Natural killer cell (primary cell): ENCODE data around the gene C3. TPM values are rescaled to one million over a fixed set of nuclear protein-coding genes. Genes with fewer than 3 reads are reported as not detected.
A peak's percentile ranks its signal among the peaks of the same experiment; 100 is the strongest.

Experiments
- ATAC-seq, 3 donors: fragments of 150-1000 bp in 2 of 3; fragments of 200-7000 bp in 1 of 3; cut with Tn5 transposase; 1 replicate in 1 of 3; 2 replicates in 2 of 3; pipeline ENCODE4 v1.10.0; 2021; ENCODE audit warnings: mild to moderate bottlenecking in 2 of 3, moderate library complexity in 2 of 3
- DNase-seq, 2 donors: peaks; one replicate each; pipeline versions ENCODE4 v3.0.0 to v3.0.0-alpha.2; 2013 to 2021; ENCODE audit warnings: mixed read lengths in 1 of 2
- H3K27ac ChIP-seq: one replicate; pipeline ENCODE4 v1.5.1; 2013; ENCODE audit warnings: mild to moderate bottlenecking, low read length
- H3K27me3 ChIP-seq: one replicate; pipeline ENCODE4 v1.6.1; 2013; ENCODE audit warnings: low read length; ENCODE audit not compliant: control insufficient read depth, insufficient read depth
- H3K36me3 ChIP-seq: one replicate; pipeline ENCODE4 v1.6.1; 2013; ENCODE audit warnings: low read length; ENCODE audit not compliant: control insufficient read depth, insufficient read depth
- H3K4me1 ChIP-seq: one replicate; pipeline ENCODE4 v1.6.1; 2013; ENCODE audit warnings: low read length; ENCODE audit not compliant: control insufficient read depth, insufficient read depth
- H3K4me3 ChIP-seq: one replicate; pipeline ENCODE4 v1.5.1; 2013; ENCODE audit warnings: low read length
- H3K9me3 ChIP-seq: one replicate; pipeline ENCODE4 v1.6.1; 2013; ENCODE audit warnings: low read length; ENCODE audit not compliant: control insufficient read depth, insufficient read depth
- H3K27ac Mint-ChIP-seq, 2 donors: one replicate each; pipeline ENCODE4 v1.8.0; 2022; ENCODE audit warnings: mild to moderate bottlenecking in 2 of 2, mixed read lengths in 2 of 2, moderate library complexity in 1 of 2
- H3K27me3 Mint-ChIP-seq, 2 donors: one replicate each; pipeline ENCODE4 v1.8.0; 2022; ENCODE audit warnings: low read depth in 2 of 2, mixed read lengths in 2 of 2
- H3K36me3 Mint-ChIP-seq: one replicate; pipeline ENCODE4 v1.8.0; 2022; ENCODE audit warnings: mixed read lengths
- H3K4me1 Mint-ChIP-seq, 2 donors: one replicate each; pipeline ENCODE4 v1.8.0; 2022; ENCODE audit warnings: mixed read lengths in 2 of 2
- H3K4me3 Mint-ChIP-seq: one replicate; pipeline ENCODE4 v1.8.0; 2022; ENCODE audit warnings: mild to moderate bottlenecking, moderate library complexity, mixed read lengths
- H3K9me3 Mint-ChIP-seq, 2 donors: one replicate each; pipeline ENCODE4 v1.8.0; 2022; ENCODE audit warnings: mixed read lengths in 2 of 2
- CTCF ChIP-seq: fragments of 200-600 bp; IDR thresholded peaks from one replicate; pipeline ENCODE4 v1.8.0; 2022; ENCODE audit warnings: antibody characterized with exemption
- WGBS: methylation state at CpG from one replicate; pipeline ENCODE4 v1.1.7; 2013; ENCODE audit warnings: missing lambda C conversion rate; ENCODE audit not compliant: insufficient coverage; 5-methylcytosine and 5-hydroxymethylcytosine counted together
- intact Hi-C: fragments of 100-400 bp; cut with micrococcal nuclease; formaldehyde crosslinking; loops from one replicate; pipeline ENCODE4 v1.14.2; 2022
- total RNA-seq, 4 donors: library from RNA; stranded (reverse); fragments of 120-200 nt in 1 of 4; gene quantifications; one replicate each; pipeline versions ENCODE4 v1.2.3 to v1.2.4, GENCODE V29; 2013 to 2022

The C3 gene
- total RNA-seq, 3 donors from 2014 or later (not counting 1 experiment from before 2014, with no cell fraction given): 0.38 to 5.5 TPM; not detected in 1

- 95% methylated on average over 16 of the region's 16 CpGs for WGBS
These were observed 5.2 kb upstream of the C3 start for GRCh38 chr19:6725513-6726231.

GRCh38 chr19:6724631-6725492 lies 4.4 kb upstream of the C3 start:
- no peaks in the 10 kb centered on the region for H3K9me3 Mint-ChIP-seq
- 88% methylated on average over 15 of the region's 15 CpGs for WGBS
- H3K27me3 Mint-ChIP-seq: peaks cover 0 to 3% of the 10 kb centered on the region in 2 donors
- TF ChIP-seq CTCF: no peak
- intact Hi-C loops: no loop called here
- Histone ChIP-seq H3K4me1 (peaks cover 29% of the 10 kb centered on the region), H3K27ac (no peak overlapping the region), H3K36me3 (peaks cover 2% of the 10 kb centered on the region), H3K9me3 (no peaks in the 10 kb centered on the region), H3K4me3 (no peak overlapping the region), H3K27me3 (no peaks in the 10 kb centered on the region)
- H3K36me3 Mint-ChIP-seq: no peaks in the 10 kb centered on the region
- DNase-seq: no peak
- H3K4me1 Mint-ChIP-seq: peaks cover 14 to 22% of the 10 kb centered on the region in 2 donors
- no peak for ATAC-seq
- H3K27ac Mint-ChIP-seq: no peak overlapping the region
- H3K4me3 Mint-ChIP-seq: no peak overlapping the region

More at GRCh38 chr19:6725513-6726231, 5.2 kb upstream of the C3 start:
- Mint-ChIP-seq H3K4me3 (no peak overlapping the region), H3K4me1 (peaks cover 13 to 16% of the 10 kb centered on the region in 2 donors), H3K27ac (no peak overlapping the region), H3K27me3 (peaks cover 0 to 3% of the 10 kb centered on the region in 2 donors), H3K36me3 (no peaks in the 10 kb centered on the region), H3K9me3 (no peaks in the 10 kb centered on the region)
- no peaks in the 10 kb centered on the region for H3K9me3 ChIP-seq
- no peak for TF ChIP-seq CTCF
- H3K27ac ChIP-seq: no peak overlapping the region
- peaks cover 5% of the 10 kb centered on the region for H3K36me3 ChIP-seq
- H3K4me1 ChIP-seq: peaks cover 29% of the 10 kb centered on the region
- DNase-seq (no peak), ATAC-seq (no peak)
- intact Hi-C loops: no loop called here
- no peak overlapping the region for H3K4me3 ChIP-seq
- H3K27me3 ChIP-seq: no peaks in the 10 kb centered on the region

GRCh38 chr19:6723738-6724137 lies 3.3 kb upstream of the C3 start:
- intact Hi-C loops: no loop called here
- H3K27ac Mint-ChIP-seq: peak overlapping the region in 1 of 2 donors; percentile 18
- ATAC-seq: peak in 2 of 3 donors; percentile 28 to 58

More at GRCh38 chr19:6723738-6724137, 3.3 kb upstream of the C3 start:
- H3K4me1 Mint-ChIP-seq: peaks cover 20 to 28% of the 10 kb centered on the region in 2 donors
- H3K4me3 Mint-ChIP-seq: no peak overlapping the region
- peak in 1 of 2 donors; percentile 33 for DNase-seq
- peaks cover 28% of the 10 kb centered on the region for H3K4me1 ChIP-seq
- H3K9me3 Mint-ChIP-seq: no peaks in the 10 kb centered on the region
- no peaks in the 10 kb centered on the region for H3K36me3 ChIP-seq
- H3K27me3 ChIP-seq: no peaks in the 10 kb centered on the region
- H3K36me3 Mint-ChIP-seq: no peaks in the 10 kb centered on the region
- H3K27ac ChIP-seq: no peak overlapping the region
- WGBS: 18% methylated on average over 5 of the region's 5 CpGs
- H3K27me3 Mint-ChIP-seq: peaks cover 0 to 3% of the 10 kb centered on the region in 2 donors
- H3K9me3 ChIP-seq: no peaks in the 10 kb centered on the region
- H3K4me3 ChIP-seq: no peak overlapping the region
- no peak for TF ChIP-seq CTCF
